ENCODE data around the gene CABP4. TPM values are rescaled to one million over a fixed set of nuclear protein-coding genes. Genes with fewer than 3 reads are reported as not detected.

Gene CABP4
- total and polyA plus RNA-seq, 9 donors = 0.29 to 1.2 (median 0.66) TPM

GRCh38 chr11:67497656-67498291, 42.6 kb downstream of the CABP4 start:
- Histone ChIP-seq H3K4me1 (ENCODE audit: control insufficient read depth, insufficient read depth, low read length) (no peaks in the 10 kb centered on the region), H3K27me3 (ENCODE audit: control insufficient read depth, insufficient read depth, low read length) (peaks cover 5% of the 10 kb centered on the region), H3K27ac (ENCODE audit: low read length) (no peak overlapping the region), H3K36me3 (ENCODE audit: control insufficient read depth, insufficient read depth, low read length) (peaks cover 33% of the 10 kb centered on the region), H3K4me3 (ENCODE audit: low read length) (no peak overlapping the region), H3K9me3 (replicated peaks; ENCODE audit: control insufficient read depth, low read depth, low read length) (no peaks in the 10 kb centered on the region)
- DNase-seq = no peak
- WGBS (ENCODE audit: insufficient coverage) = 89% methylated on average over 19 of the region's 21 CpGs

- H3K27ac ChIP-seq (ENCODE audit: low read length) = no peak overlapping the region
- H3K36me3 ChIP-seq (ENCODE audit: control insufficient read depth, insufficient read depth, low read length) = peaks cover 30% of the 10 kb centered on the region
Observed at GRCh38 chr11:67498544-67498972, 43.4 kb downstream of the CABP4 start.

DNA sequence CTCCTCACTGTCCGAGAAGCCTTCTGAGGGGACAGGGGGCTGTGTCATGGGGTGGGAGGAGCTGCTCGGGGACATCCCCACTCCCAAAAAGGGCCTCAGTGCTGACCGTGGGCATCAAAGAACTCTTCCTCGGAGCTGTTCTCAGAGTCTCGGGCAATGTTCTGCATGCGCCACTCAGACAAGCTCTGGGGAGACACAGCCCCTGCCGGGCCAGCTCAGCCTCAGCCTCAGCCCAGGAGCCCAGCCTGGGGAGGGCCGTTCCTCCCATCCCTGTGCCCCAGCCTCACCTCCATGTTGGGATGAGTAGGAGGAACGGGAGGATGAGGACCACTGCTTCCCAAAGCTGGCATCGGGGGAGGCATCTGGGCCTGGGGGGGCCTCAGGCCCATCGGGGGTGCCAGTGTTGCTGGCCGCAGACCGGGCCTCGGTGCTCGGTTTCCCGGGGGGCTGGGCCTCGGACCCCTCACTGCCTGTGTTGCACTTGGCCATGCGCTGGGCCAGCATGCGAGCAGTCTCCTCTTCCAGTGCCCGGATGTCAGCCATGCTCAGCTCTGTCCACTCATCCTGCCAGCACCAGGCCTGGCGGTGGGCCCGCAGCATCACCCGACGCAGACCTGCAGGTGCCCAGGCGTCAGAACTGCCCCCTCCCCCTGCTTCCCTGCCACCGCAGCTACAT, 44.8 kb downstream of the CABP4 start:
- WGBS (ENCODE audit: insufficient coverage) = 96% methylated on average over 18 of the region's 26 CpGs
- DNase-seq = no peak

More at GRCh38 chr11:67498544-67498972, 43.4 kb downstream of the CABP4 start:
- WGBS (ENCODE audit: insufficient coverage) = 90% methylated on average over 20 of the region's 21 CpGs
- no peak for DNase-seq
- Histone ChIP-seq H3K27me3 (ENCODE audit: control insufficient read depth, insufficient read depth, low read length) (peaks cover 12% of the 10 kb centered on the region), H3K4me3 (ENCODE audit: low read length) (no peak overlapping the region), H3K4me1 (ENCODE audit: control insufficient read depth, insufficient read depth, low read length) (peaks cover 4% of the 10 kb centered on the region), H3K9me3 (replicated peaks; ENCODE audit: control insufficient read depth, low read depth, low read length) (no peaks in the 10 kb centered on the region)

DNA sequence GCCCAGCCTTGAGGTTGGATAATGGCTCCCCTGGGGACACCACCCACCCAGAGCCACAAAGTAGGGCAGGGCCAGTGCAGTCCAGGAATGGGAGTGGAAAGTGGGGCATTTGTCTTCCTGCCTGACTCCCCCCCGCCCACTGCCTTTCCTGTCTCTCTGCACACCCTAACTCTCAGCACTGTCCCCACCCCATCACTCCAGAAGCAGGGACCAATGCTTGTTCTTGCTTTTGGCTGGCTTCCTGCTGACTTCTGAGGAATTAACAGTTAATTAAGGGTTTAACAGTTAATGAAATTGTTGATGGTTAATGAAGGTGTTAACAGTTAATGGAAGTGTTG, 45.3 kb downstream of the CABP4 start:
- no peaks in the 10 kb centered on the region for H3K9me3 ChIP-seq (replicated peaks; ENCODE audit: control insufficient read depth, low read depth, low read length)
- 100% methylated on average over 1 of the region's 1 CpG for WGBS (ENCODE audit: insufficient coverage)
- H3K36me3 ChIP-seq (ENCODE audit: control insufficient read depth, insufficient read depth, low read length) = peaks cover 18% of the 10 kb centered on the region
- H3K4me3 ChIP-seq (ENCODE audit: low read length) = no peak overlapping the region
- DNase-seq = no peak
- no peak overlapping the region for H3K27ac ChIP-seq (ENCODE audit: low read length)
- peaks cover 17% of the 10 kb centered on the region for H3K4me1 ChIP-seq (ENCODE audit: control insufficient read depth, insufficient read depth, low read length)
- H3K27me3 ChIP-seq (ENCODE audit: control insufficient read depth, insufficient read depth, low read length) = peaks cover 24% of the 10 kb centered on the region

More for the DNA sequence above, 44.8 kb downstream of the CABP4 start:
- H3K36me3 ChIP-seq (ENCODE audit: control insufficient read depth, insufficient read depth, low read length) = peaks cover 23% of the 10 kb centered on the region
- H3K27me3 ChIP-seq (ENCODE audit: control insufficient read depth, insufficient read depth, low read length) = peaks cover 24% of the 10 kb centered on the region
- H3K4me1 ChIP-seq (ENCODE audit: control insufficient read depth, insufficient read depth, low read length) = peaks cover 15% of the 10 kb centered on the region
- H3K4me3 ChIP-seq (ENCODE audit: low read length) = no peak overlapping the region
- no peak overlapping the region for H3K27ac ChIP-seq (ENCODE audit: low read length)
- H3K9me3 ChIP-seq (replicated peaks; ENCODE audit: control insufficient read depth, low read depth, low read length) = no peaks in the 10 kb centered on the region

- Histone ChIP-seq H3K4me1 (ENCODE audit: control insufficient read depth, insufficient read depth, low read length) (peaks cover 23% of the 10 kb centered on the region), H3K4me3 (ENCODE audit: low read length) (no peak overlapping the region), H3K27ac (ENCODE audit: low read length) (no peak overlapping the region), H3K27me3 (ENCODE audit: control insufficient read depth, insufficient read depth, low read length) (peaks cover 24% of the 10 kb centered on the region), H3K36me3 (ENCODE audit: control insufficient read depth, insufficient read depth, low read length) (peaks cover 16% of the 10 kb centered on the region), H3K9me3 (replicated peaks; ENCODE audit: control insufficient read depth, low read depth, low read length) (no peaks in the 10 kb centered on the region)
- 91% methylated on average over 4 of the region's 9 CpGs for WGBS (ENCODE audit: insufficient coverage)
- no peak for DNase-seq
Observed at GRCh38 chr11:67500831-67501715, 45.9 kb downstream of the CABP4 start.

DNA sequence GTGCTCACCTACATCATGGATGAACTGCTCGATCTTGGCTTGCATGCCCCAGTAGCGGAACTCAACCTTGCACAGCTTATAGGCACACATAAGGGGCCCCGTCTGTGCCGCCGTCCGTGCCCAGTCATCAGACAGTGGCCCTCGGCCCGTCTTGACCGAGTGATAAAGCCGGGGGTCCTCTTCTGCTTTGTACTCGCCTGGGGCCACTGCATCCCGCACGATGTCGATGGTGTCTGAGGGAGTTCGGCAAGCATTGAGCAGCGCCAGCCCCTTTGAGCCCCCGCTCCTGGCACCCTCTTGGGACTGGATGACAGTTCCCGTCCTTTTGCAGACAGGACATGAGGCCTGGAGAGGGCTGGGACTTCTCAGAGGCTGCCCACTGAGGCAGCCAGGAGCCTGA, 46.7 kb downstream of the CABP4 start:
- H3K27ac ChIP-seq (ENCODE audit: low read length) = no peak overlapping the region
- WGBS (ENCODE audit: insufficient coverage) = 95% methylated on average over 18 of the region's 18 CpGs
- no peaks in the 10 kb centered on the region for H3K9me3 ChIP-seq (replicated peaks; ENCODE audit: control insufficient read depth, low read depth, low read length)
- H3K4me1 ChIP-seq (ENCODE audit: control insufficient read depth, insufficient read depth, low read length) = peaks cover 31% of the 10 kb centered on the region
- H3K36me3 ChIP-seq (ENCODE audit: control insufficient read depth, insufficient read depth, low read length) = peaks cover 18% of the 10 kb centered on the region
- no peak for DNase-seq
- H3K27me3 ChIP-seq (ENCODE audit: control insufficient read depth, insufficient read depth, low read length) = peaks cover 24% of the 10 kb centered on the region
- no peak overlapping the region for H3K4me3 ChIP-seq (ENCODE audit: low read length)

- peaks cover 15% of the 10 kb centered on the region for H3K36me3 ChIP-seq (ENCODE audit: control insufficient read depth, insufficient read depth, low read length)
- 97% methylated on average over 15 of the region's 18 CpGs for WGBS (ENCODE audit: insufficient coverage)
- no peak overlapping the region for H3K4me3 ChIP-seq (ENCODE audit: low read length)
- no peak for DNase-seq
- H3K27ac ChIP-seq (ENCODE audit: low read length) = no peak overlapping the region
- peaks cover 24% of the 10 kb centered on the region for H3K27me3 ChIP-seq (ENCODE audit: control insufficient read depth, insufficient read depth, low read length)
- no peaks in the 10 kb centered on the region for H3K9me3 ChIP-seq (replicated peaks; ENCODE audit: control insufficient read depth, low read depth, low read length)
- H3K4me1 ChIP-seq (ENCODE audit: control insufficient read depth, insufficient read depth, low read length) = peaks cover 35% of the 10 kb centered on the region
Observed at GRCh38 chr11:67502328-67502979, 47.3 kb downstream of the CABP4 start.

DNA sequence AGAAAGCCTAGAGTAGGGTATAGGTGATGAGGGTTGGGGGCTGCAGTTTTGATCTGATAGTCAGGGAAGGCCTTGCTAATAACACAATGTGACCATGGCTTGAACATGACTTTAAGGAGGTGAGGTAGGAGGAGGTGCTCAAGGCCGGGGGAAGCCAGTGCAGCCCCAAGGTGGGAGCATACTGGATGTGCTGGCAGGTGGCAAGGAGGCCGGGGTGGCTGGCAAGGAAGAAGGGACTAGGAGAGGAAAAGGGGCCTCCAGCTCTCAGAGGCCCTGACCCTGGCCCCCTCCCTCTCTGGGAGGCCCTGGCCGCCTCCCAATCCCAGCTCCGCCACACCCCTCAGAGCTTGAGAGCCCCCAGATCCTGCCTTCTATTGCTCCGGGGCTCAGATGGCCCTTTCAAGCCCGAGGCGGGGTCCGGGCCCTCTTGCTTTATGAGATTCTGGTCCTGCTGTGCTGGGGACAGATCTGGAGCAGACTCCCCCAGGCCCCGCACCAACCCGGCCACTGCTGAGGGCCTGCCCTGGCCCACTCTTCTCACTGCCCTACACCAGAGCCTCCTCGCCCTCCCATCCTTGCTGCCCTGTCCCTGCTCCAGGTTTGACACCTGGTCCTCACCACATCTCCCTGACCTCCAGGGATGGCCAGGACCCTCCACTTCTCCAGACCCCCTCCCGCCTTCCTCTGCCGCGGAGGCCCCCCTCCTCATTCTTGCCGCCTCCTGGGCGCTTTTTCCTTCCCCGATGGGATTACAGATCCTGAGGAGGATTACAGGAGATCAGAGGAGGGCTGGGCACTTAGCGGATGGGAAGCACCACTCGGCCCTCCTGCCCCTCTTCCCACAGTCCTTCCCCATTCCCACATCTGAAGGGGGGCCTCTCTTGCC, 48.2 kb downstream of the CABP4 start:
- H3K4me3 ChIP-seq (ENCODE audit: low read length) = peak overlapping the region; percentile 28
- DNase-seq = no peak
- H3K36me3 ChIP-seq (ENCODE audit: control insufficient read depth, insufficient read depth, low read length) = peaks cover 11% of the 10 kb centered on the region
- peaks cover 24% of the 10 kb centered on the region for H3K27me3 ChIP-seq (ENCODE audit: control insufficient read depth, insufficient read depth, low read length)
- peaks cover 40% of the 10 kb centered on the region for H3K4me1 ChIP-seq (ENCODE audit: control insufficient read depth, insufficient read depth, low read length)
- no peaks in the 10 kb centered on the region for H3K9me3 ChIP-seq (replicated peaks; ENCODE audit: control insufficient read depth, low read depth, low read length)
- 63% methylated on average over 13 of the region's 19 CpGs for WGBS (ENCODE audit: insufficient coverage)
- no peak overlapping the region for H3K27ac ChIP-seq (ENCODE audit: low read length)

Measured in muscle of leg (tissue), 11 donors.